ENCODE data around the gene TMPRSS11E. TPM values are rescaled to one million over a fixed set of nuclear protein-coding genes. Genes with fewer than 3 reads are reported as not detected.

Gene TMPRSS11E
- polyA plus RNA-seq, 1 experiment, result not detected

DNA sequence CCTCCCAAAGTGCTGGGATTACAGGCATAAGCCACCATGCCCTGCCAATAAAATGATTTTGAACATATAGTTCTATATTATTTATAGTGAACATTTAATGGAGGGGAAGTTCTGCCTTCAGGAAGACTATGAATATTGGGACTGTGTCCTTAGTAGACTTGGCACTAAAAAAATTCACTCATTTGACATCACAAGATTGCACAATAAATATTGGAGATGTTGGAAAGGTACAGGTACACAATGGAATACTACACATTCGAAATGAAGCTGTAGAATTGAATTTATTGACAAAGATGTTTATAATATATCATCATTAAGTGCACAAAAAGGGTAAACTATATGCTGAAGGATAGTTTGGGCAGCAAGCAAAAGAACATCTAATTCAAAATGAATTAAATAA, 13.0 kb upstream of the TMPRSS11E start:
- ChIA-PET CTCF (no interaction called here), POLR2A (no interaction called here)
- TF ChIP-seq, protein P1, sequence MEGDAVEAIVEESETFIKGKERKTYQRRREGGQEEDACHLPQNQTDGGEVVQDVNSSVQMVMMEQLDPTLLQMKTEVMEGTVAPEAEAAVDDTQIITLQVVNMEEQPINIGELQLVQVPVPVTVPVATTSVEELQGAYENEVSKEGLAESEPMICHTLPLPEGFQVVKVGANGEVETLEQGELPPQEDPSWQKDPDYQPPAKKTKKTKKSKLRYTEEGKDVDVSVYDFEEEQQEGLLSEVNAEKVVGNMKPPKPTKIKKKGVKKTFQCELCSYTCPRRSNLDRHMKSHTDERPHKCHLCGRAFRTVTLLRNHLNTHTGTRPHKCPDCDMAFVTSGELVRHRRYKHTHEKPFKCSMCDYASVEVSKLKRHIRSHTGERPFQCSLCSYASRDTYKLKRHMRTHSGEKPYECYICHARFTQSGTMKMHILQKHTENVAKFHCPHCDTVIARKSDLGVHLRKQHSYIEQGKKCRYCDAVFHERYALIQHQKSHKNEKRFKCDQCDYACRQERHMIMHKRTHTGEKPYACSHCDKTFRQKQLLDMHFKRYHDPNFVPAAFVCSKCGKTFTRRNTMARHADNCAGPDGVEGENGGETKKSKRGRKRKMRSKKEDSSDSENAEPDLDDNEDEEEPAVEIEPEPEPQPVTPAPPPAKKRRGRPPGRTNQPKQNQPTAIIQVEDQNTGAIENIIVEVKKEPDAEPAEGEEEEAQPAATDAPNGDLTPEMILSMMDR (IDR thresholded peaks at IDR 0.05; ENCODE audit: low read depth, low read length), result no peak
- no peak for DNase-seq (ENCODE audit: low read depth, low spot score)
- H3K27me3 ChIP-seq (ENCODE audit: control insufficient read depth, insufficient read depth, low read length), result no peaks in the 10 kb centered on the region
- no peak overlapping the region for H3K27ac ChIP-seq (ENCODE audit: low read depth, low read length)
- no peak overlapping the region for H3K4me3 ChIP-seq (ENCODE audit: low read depth, low read length)
- H3K9me3 ChIP-seq (ENCODE audit: control insufficient read depth, insufficient read depth, low read length), result no peaks in the 10 kb centered on the region

DNA sequence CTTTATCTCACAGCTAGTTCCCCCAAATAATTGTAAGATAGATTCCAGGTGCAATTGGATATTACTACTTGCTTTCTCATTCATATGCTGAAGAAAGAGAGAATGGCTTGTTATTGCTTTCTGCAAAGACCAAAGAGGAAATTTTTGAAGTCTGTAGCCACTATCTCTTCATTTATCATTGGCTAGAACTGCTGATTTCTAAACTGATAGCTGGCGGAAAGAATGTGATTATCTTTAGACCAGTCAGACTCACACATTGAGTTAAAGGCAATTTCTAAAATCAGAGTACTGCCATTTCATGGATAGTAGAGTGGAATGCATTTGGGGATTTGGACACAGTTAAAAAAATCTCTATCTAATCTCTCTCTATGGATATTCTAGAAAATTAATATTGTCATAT, 12.4 kb upstream of the TMPRSS11E start:
- DNase-seq (ENCODE audit: low read depth, low spot score), result no peak
- Histone ChIP-seq H3K27ac (ENCODE audit: low read depth, low read length) (no peak overlapping the region), H3K4me3 (ENCODE audit: low read depth, low read length) (no peak overlapping the region), H3K9me3 (ENCODE audit: control insufficient read depth, insufficient read depth, low read length) (no peaks in the 10 kb centered on the region), H3K27me3 (ENCODE audit: control insufficient read depth, insufficient read depth, low read length) (no peaks in the 10 kb centered on the region)
- ChIA-PET CTCF (no interaction called here), POLR2A (no interaction called here)
- TF ChIP-seq, protein P1 (IDR thresholded peaks at IDR 0.05; ENCODE audit: low read depth, low read length), result no peak

- DNase-seq (ENCODE audit: low read depth, low spot score), result no peak
- Histone ChIP-seq H3K27ac (ENCODE audit: low read depth, low read length) (no peak overlapping the region), H3K9me3 (ENCODE audit: control insufficient read depth, insufficient read depth, low read length) (no peaks in the 10 kb centered on the region), H3K27me3 (ENCODE audit: control insufficient read depth, insufficient read depth, low read length) (no peaks in the 10 kb centered on the region), H3K4me3 (ENCODE audit: low read depth, low read length) (no peak overlapping the region)
- ChIA-PET POLR2A (no interaction called here), CTCF (no interaction called here)
- TF ChIP-seq, protein P1 (IDR thresholded peaks at IDR 0.05; ENCODE audit: low read depth, low read length), result no peak
These were observed 2.2 kb upstream of the TMPRSS11E start for GRCh38 chr4:68445111-68445510.

DNA sequence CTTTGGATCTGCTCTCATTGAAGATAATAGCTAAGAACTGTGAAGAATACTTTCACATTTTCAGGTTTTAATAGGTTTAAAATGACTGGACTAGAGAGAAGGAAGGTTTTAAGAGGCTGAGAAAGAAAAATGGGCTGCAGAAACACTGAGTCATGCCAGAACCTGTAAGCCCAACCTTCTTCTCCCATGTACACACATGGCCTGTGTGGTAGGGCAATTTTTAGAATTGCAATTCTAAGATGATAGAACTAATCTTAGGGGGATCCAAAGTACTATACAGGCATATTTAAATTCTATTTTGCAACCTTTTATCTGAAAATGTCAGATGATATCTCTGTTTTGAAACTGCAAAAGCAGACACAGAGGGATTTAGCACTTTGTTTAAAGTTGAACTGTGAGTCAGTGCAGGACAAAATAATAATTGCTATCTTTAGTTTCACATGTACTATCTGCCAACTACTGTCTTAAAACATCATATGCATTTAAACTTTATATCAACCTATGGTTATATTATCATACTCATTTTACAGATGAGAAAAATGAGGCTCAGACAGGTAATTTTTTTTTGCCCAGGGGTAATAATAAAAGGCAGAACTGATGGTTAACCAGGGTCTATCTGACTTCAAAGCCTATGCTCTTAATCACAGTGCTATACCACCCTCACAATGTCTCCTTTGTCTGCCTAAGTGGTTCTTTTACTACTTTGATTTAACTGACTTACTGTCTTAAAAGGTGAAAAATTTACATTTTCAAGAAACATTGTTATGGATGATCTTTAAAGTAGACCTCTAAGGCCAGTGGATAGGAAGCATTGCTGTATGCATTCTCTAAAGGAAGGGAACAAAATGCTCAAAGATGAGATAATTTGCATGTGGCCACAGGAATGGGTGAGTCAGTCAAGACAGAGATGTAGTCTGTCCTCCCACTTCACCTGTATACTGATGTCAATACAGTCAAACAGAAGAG, 4.3 kb downstream of the TMPRSS11E start:
- Histone ChIP-seq H3K4me3 (ENCODE audit: low read depth, low read length) (no peak overlapping the region), H3K9me3 (ENCODE audit: control insufficient read depth, insufficient read depth, low read length) (no peaks in the 10 kb centered on the region), H3K27ac (ENCODE audit: low read depth, low read length) (no peak overlapping the region), H3K27me3 (ENCODE audit: control insufficient read depth, insufficient read depth, low read length) (no peaks in the 10 kb centered on the region)
- ChIA-PET CTCF (no interaction called here), POLR2A (no interaction called here)
- no peak for DNase-seq (ENCODE audit: low read depth, low spot score)
- TF ChIP-seq, protein P1 (IDR thresholded peaks at IDR 0.05; ENCODE audit: low read depth, low read length), result no peak

DNA sequence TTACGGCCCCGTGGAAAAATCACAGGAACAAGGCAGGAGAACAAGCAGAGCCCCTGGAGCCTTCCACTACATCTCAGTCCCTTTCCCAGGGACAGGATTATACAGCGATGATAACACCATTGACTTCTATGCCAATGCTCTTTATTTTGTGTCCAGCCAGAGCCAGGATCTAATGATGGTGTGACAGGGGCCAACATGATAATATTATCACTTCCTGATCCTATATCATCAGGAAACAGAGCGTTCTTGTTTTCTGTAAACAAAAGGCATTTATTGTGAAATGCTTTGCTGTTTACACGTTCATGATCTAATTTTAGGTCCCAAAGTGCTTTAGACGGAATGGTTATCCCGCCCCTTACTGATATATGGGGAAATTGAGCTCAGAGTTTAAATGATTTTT, 12.8 kb downstream of the TMPRSS11E start:
- ChIA-PET CTCF (no interaction called here), POLR2A (no interaction called here)
- Histone ChIP-seq H3K27ac (ENCODE audit: low read depth, low read length) (no peak overlapping the region), H3K9me3 (ENCODE audit: control insufficient read depth, insufficient read depth, low read length) (no peaks in the 10 kb centered on the region), H3K4me3 (ENCODE audit: low read depth, low read length) (no peak overlapping the region), H3K27me3 (ENCODE audit: control insufficient read depth, insufficient read depth, low read length) (no peaks in the 10 kb centered on the region)
- no peak for DNase-seq (ENCODE audit: low read depth, low spot score)
- TF ChIP-seq, protein P1 (IDR thresholded peaks at IDR 0.05; ENCODE audit: low read depth, low read length), result no peak

Measured in AG04450 (cell line).